H1 (cell line): Measurements from ENCODE around the gene WRAP53. TPM values are rescaled to one million over a fixed set of nuclear protein-coding genes. Genes with fewer than 3 reads are reported as not detected.

ENCODE experiments used
- BCL11A ChIP-seq, 2 experiments: IDR thresholded peaks; one replicate each; pipeline ENCODE4 v1.6.1; 2011; ENCODE audit warnings: low read depth in 2 of 2, low read length in 2 of 2, mild to moderate bottlenecking in 2 of 2
- BRCA1 ChIP-seq: IDR thresholded peaks from 2 replicates; pipeline ENCODE4 v1.6.1; 2012; ENCODE audit warnings: low read depth, low read length, improper control_type of control experiment
- CREB1 ChIP-seq: IDR thresholded peaks from 2 replicates; pipeline ENCODE4 v1.6.1; 2012; ENCODE audit warnings: inconsistent platforms
- CTCF ChIP-seq, 3 experiments: IDR thresholded peaks; 1 replicate in 2 of 3; 2 replicates in 1 of 3; pipeline versions ENCODE4 v1.5.1 to v1.6.1; 2011; ENCODE audit warnings: low read length in 3 of 3, mild to moderate bottlenecking in 3 of 3, inconsistent platforms in 2 of 3, low read depth in 1 of 3, moderate library complexity in 1 of 3; ENCODE audit not compliant: insufficient read depth in 1 of 3; ENCODE audit errors: control extremely low read depth in 1 of 3
- EZH2 ChIP-seq: fragments of 200-600 bp; sonication (generic); IDR thresholded peaks from 2 replicates; pipeline ENCODE4 v1.7.1; 2012; ENCODE audit warnings: low read depth, mild to moderate bottlenecking, moderate library complexity, low read length, inconsistent platforms; ENCODE audit not compliant: severe bottlenecking
- FOSL1 ChIP-seq: IDR thresholded peaks from 2 replicates; pipeline ENCODE4 v1.6.1; 2011; ENCODE audit warnings: mild to moderate bottlenecking, low read depth, low read length, moderate library complexity; ENCODE audit not compliant: insufficient read depth
- PHF8 ChIP-seq: fragments of 200-600 bp; sonication (generic); conservative IDR thresholded peaks from 2 replicates; pipeline ENCODE4 v1.7.1; 2012; ENCODE audit warnings: low read depth, mild to moderate bottlenecking, inconsistent platforms, low read length, moderate library complexity
- POU5F1 ChIP-seq: IDR thresholded peaks from 2 replicates; pipeline ENCODE4 v1.6.1; 2011; ENCODE audit warnings: low read depth, mild to moderate bottlenecking, low read length, moderate library complexity
- RNF2 ChIP-seq: fragments of 200-900, 300-1000 bp; sonication (generic); IDR thresholded peaks from 2 replicates; pipeline ENCODE4 v1.7.1; 2016; ENCODE audit warnings: borderline replicate concordance, low read depth, mild to moderate bottlenecking, antibody characterized with exemption, low read length; ENCODE audit not compliant: poor library complexity, severe bottlenecking; ENCODE audit errors: missing control alignments
- SIN3A ChIP-seq, 2 experiments: IDR thresholded peaks in 1 of 2; conservative IDR thresholded peaks in 1 of 2; 2 replicates each; pipeline ENCODE4 v1.6.1; 2011 to 2012; ENCODE audit warnings: low read length in 2 of 2, improper control_type of control experiment in 1 of 2, low read depth in 1 of 2, mild to moderate bottlenecking in 1 of 2
- SP1 ChIP-seq: IDR thresholded peaks from 2 replicates; pipeline ENCODE4 v1.6.1; 2011; ENCODE audit warnings: low read depth, low read length
- TAF7 ChIP-seq: optimal IDR thresholded peaks from 2 replicates; pipeline ENCODE3; 2011; ENCODE audit warnings: low read depth, mild to moderate bottlenecking, inconsistent platforms, low read length, moderate library complexity, borderline replicate concordance
- TEAD4 ChIP-seq: IDR thresholded peaks from 2 replicates; pipeline ENCODE4 v1.6.1; 2012; ENCODE audit warnings: low read depth, low read length, inconsistent platforms, mixed read lengths
- polyA plus RNA-seq, 7 experiments: library from polyadenylated mRNA; depleted of rRNA in 3 of 7; stranded (reverse) in 5 of 7; unstranded in 2 of 7; fragments of >200 nt in 5 of 7; fragments of 200-250 nt in 2 of 7; gene quantifications; 1 replicate in 5 of 7; 2 replicates in 1 of 7; 4 replicates in 1 of 7; pipeline versions ENCODE4 v1.2.1 to v1.2.3, GENCODE V29; 2011 to 2013; ENCODE audit warnings: missing spikeins in 2 of 7, mixed read lengths in 2 of 7
- total RNA-seq: library from RNA; stranded (reverse); fragmentation: NEBNext Ultra II Directional; extraction: Animal tissue kit (Norgen Biotek cat#: 25700); gene quantifications from 2 replicates; pipeline ENCODE4 v1.2.1, GENCODE V29; 2021

WRAP53 gene
- total and polyA plus RNA-seq, 2 of the 8 experiments (the other 6 are each of a cell fraction or from before 2014, with no cell fraction given) = 29.2 to 30.1 TPM

- TF ChIP-seq CTCF (IDR thresholded peaks at IDR 0.05; ENCODE audit: control extremely low read depth in 1 of 3, insufficient read depth in 1 of 3, low read depth in 1 of 3, low read length in 3 of 3) (peak; percentile 91 to 99 (median 93)), TAF7 (no peak), BRCA1 (peak; percentile 66), FOSL1 (no peak), SP1 (no peak; the same call in 1 of the 2 replicates), EZH2 (no peak), SIN3A (conservative IDR thresholded peaks at IDR 0.05 in 1 of 2, IDR thresholded peaks at IDR 0.05 in 1 of 2; ENCODE audit: low read depth in 1 of 2, low read length in 2 of 2) (peak; percentile 78 to 91; a peak in 3 of 4 replicates), POU5F1 (no peak), TEAD4 (no peak), PHF8 (peak; percentile 37; the same call in 1 of the 2 replicates), RNF2 (no peak), BCL11A (IDR thresholded peaks at IDR 0.05; ENCODE audit: low read depth in 2 of 2, low read length in 2 of 2) (no peak), CREB1 (no peak; the same call in 1 of the 2 replicates)
Measured at GRCh38 chr17:7687908-7688807, at the start of gene WRAP53 (continued).
